Measurements from ENCODE around the gene ZNF737. TPM values are rescaled to one million over a fixed set of nuclear protein-coding genes. Genes with fewer than 3 reads are reported as not detected.

ZNF737 gene
- total and polyA plus RNA-seq, 2 of the 13 experiments (the other 11 are each of a cell fraction or from before 2014, with no cell fraction given), result 2.0 to 5.0 TPM

DNA sequence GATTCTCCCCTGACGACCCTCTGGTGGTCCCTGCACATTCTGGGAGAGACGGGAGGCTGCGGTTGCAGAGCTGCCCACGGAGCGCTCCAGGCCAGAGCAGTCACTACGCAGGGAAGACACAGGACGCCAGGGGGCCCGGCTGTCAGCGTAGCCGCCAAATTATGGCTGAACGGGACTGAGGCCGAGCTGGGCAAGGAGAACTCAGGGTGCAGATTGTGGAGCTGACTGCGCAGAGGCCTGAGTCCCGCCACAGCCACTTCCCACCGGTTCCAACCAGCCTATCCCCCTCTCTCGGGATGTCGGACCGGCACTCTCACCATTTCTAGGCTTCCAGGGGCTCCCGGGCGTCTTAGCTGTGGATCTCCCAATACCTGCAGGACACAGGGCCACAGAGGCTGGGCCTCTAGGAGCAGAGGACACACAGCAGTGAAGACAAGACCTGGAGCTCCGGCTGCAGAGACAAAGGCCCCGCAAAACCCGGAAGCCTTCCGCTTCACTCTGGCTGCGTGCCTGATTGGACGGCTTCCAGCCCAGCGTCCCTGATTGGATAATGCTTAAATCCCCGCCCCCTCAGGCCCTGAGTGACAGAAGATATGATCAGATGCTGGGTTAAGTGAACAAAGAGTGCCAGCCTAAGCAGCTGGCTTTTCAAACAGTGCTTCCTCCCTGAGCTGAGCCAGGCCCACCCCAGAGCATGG is at the start of gene ZNF737 (continued):
- TF ChIP-seq, protein P1, sequence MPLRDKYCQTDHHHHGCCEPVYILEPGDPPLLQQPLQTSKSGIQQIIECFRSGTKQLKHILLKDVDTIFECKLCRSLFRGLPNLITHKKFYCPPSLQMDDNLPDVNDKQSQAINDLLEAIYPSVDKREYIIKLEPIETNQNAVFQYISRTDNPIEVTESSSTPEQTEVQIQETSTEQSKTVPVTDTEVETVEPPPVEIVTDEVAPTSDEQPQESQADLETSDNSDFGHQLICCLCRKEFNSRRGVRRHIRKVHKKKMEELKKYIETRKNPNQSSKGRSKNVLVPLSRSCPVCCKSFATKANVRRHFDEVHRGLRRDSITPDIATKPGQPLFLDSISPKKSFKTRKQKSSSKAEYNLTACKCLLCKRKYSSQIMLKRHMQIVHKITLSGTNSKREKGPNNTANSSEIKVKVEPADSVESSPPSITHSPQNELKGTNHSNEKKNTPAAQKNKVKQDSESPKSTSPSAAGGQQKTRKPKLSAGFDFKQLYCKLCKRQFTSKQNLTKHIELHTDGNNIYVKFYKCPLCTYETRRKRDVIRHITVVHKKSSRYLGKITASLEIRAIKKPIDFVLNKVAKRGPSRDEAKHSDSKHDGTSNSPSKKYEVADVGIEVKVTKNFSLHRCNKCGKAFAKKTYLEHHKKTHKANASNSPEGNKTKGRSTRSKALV (CRISPR knock-in tag; IDR thresholded peaks at IDR 0.05), result peak; percentile 47; the same call in 1 of the 2 replicates
- TF ChIP-seq NFKBIZ (CRISPR knock-in tag; IDR thresholded peaks at IDR 0.05), result no peak
- no peak for TF ChIP-seq KLF11 (CRISPR knock-in tag; IDR thresholded peaks at IDR 0.05)
- TF ChIP-seq, protein P2, sequence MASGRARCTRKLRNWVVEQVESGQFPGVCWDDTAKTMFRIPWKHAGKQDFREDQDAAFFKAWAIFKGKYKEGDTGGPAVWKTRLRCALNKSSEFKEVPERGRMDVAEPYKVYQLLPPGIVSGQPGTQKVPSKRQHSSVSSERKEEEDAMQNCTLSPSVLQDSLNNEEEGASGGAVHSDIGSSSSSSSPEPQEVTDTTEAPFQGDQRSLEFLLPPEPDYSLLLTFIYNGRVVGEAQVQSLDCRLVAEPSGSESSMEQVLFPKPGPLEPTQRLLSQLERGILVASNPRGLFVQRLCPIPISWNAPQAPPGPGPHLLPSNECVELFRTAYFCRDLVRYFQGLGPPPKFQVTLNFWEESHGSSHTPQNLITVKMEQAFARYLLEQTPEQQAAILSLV (CRISPR knock-in tag; IDR thresholded peaks at IDR 0.05; ENCODE audit: borderline replicate concordance), result peak; percentile 41; the same call in 1 of the 2 replicates
- TF ChIP-seq ZNF782 (CRISPR knock-in tag; IDR thresholded peaks at IDR 0.05; ENCODE audit: borderline replicate concordance), result peak; percentile 36; the same call in 1 of the 2 replicates
- TF ChIP-seq MEF2D (CRISPR knock-in tag; IDR thresholded peaks at IDR 0.05), result 0 out of 2 replicates have a peak, but pooled peaks have one; percentile 55
- TF ChIP-seq SIX1 (CRISPR knock-in tag; IDR thresholded peaks at IDR 0.05; ENCODE audit: borderline replicate concordance), result no peak
- TF ChIP-seq, protein P3, sequence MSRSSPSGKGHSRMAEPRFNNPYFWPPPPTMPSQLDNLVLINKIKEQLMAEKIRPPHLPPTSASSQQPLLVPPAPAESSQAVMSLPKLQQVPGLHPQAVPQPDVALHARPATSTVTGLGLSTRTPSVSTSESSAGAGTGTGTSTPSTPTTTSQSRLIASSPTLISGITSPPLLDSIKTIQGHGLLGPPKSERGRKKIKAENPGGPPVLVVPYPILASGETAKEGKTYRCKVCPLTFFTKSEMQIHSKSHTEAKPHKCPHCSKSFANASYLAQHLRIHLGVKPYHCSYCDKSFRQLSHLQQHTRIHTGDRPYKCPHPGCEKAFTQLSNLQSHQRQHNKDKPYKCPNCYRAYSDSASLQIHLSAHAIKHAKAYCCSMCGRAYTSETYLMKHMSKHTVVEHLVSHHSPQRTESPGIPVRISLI (CRISPR knock-in tag; IDR thresholded peaks at IDR 0.05; ENCODE audit: borderline replicate concordance), result no peak
- TF ChIP-seq, protein P4, sequence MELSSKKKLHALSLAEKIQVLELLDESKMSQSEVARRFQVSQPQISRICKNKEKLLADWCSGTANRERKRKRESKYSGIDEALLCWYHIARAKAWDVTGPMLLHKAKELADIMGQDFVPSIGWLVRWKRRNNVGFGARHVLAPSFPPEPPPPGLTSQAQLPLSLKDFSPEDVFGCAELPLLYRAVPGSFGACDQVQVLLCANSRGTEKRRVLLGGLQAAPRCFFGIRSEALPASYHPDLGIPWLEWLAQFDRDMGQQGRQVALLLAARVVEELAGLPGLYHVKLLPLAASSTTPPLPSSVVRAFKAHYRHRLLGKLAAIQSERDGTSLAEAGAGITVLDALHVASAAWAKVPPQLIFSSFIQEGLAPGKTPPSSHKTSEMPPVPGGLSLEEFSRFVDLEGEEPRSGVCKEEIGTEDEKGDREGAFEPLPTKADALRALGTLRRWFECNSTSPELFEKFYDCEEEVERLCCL (CRISPR knock-in tag; IDR thresholded peaks at IDR 0.05; ENCODE audit: borderline replicate concordance), result no peak
- no peak for TF ChIP-seq ZNF354B (CRISPR knock-in tag; IDR thresholded peaks at IDR 0.05)
- peak; percentile 66 for TF ChIP-seq SAP130 (CRISPR knock-in tag; IDR thresholded peaks at IDR 0.05; ENCODE audit: low read depth)
- TF ChIP-seq GATAD1 (CRISPR knock-in tag; IDR thresholded peaks at IDR 0.05), result 0 out of 2 replicates have a peak, but pooled peaks have one; percentile 21
- peak; percentile 84 for TF ChIP-seq ZNF768 (CRISPR knock-in tag; IDR thresholded peaks at IDR 0.05)
- TF ChIP-seq ZNF205 (CRISPR knock-in tag; IDR thresholded peaks at IDR 0.05), result no peak
- TF ChIP-seq ZNF33A (CRISPR knock-in tag; IDR thresholded peaks at IDR 0.05; ENCODE audit: borderline replicate concordance), result no peak
- 0 out of 2 replicates have a peak, but pooled peaks have one; percentile 21 for TF ChIP-seq ZNF121 (CRISPR knock-in tag; IDR thresholded peaks at IDR 0.05)
- TF ChIP-seq, protein P5, sequence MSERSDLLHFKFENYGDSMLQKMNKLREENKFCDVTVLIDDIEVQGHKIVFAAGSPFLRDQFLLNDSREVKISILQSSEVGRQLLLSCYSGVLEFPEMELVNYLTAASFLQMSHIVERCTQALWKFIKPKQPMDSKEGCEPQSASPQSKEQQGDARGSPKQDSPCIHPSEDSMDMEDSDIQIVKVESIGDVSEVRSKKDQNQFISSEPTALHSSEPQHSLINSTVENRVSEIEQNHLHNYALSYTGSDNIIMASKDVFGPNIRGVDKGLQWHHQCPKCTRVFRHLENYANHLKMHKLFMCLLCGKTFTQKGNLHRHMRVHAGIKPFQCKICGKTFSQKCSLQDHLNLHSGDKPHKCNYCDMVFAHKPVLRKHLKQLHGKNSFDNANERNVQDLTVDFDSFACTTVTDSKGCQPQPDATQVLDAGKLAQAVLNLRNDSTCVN (CRISPR knock-in tag; IDR thresholded peaks at IDR 0.05; ENCODE audit: borderline replicate concordance), result no peak
- TF ChIP-seq TAF1 (CRISPR knock-in tag; IDR thresholded peaks at IDR 0.05), result peak; percentile 66; the same call in 1 of the 2 replicates
- TF ChIP-seq HDAC2 (CRISPR knock-in tag; IDR thresholded peaks at IDR 0.05), result no peak
- no peak for TF ChIP-seq TEAD2 (CRISPR knock-in tag; IDR thresholded peaks at IDR 0.05)
- no peak for TF ChIP-seq ZNF274 (CRISPR knock-in tag; IDR thresholded peaks at IDR 0.05)
- peak; percentile 30; the same call in 1 of the 2 replicates for TF ChIP-seq PITX1 (CRISPR knock-in tag; IDR thresholded peaks at IDR 0.05)
- TF ChIP-seq NFIC (IDR thresholded peaks at IDR 0.05; ENCODE audit: low read length), result no peak
- no peak for TF ChIP-seq MEIS1 (CRISPR knock-in tag; IDR thresholded peaks at IDR 0.05; ENCODE audit: borderline replicate concordance)
- no peak for TF ChIP-seq ZFP62 (CRISPR knock-in tag; IDR thresholded peaks at IDR 0.05)

All from HepG2 (cell line).